GM19351 (cell line): ENCODE measurements around the gene MEGF11.

Experiments used
- ATAC-seq: cut with Tn5 transposase; IDR thresholded peaks from one replicate; pipeline ENCODE4 v1.9.1; 2021; ENCODE audit warnings: mild to moderate bottlenecking, moderate library complexity; ENCODE audit not compliant: unreplicated experiment

MEGF11 gene

GRCh38 chr15:66221126-66221525 is 32.4 kb downstream of the MEGF11 start:
- ATAC-seq: no peak

DNA sequence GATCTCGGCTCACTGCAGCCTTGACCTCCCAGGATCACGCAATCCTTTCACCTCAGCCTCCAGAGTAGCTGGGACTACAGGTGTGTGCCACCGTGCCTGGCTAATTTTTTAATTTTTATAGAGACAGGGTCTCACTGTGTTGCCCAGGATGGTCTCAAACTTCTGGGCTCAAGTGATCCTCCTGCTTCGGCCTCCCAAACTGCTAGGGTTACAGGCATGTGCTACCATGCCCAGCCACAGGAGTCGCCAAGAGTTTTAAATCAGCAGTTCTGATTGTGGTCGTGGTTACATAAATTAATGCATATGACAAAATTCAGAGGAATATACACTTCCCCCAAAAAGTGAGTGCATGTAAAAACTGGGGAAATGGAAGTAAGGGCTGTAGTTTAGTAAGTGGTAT is 32.9 kb downstream of the MEGF11 start:
- no peak for ATAC-seq

- no peak for ATAC-seq
Observed at GRCh38 chr15:66219339-66219738, 34.2 kb downstream of the MEGF11 start.

DNA sequence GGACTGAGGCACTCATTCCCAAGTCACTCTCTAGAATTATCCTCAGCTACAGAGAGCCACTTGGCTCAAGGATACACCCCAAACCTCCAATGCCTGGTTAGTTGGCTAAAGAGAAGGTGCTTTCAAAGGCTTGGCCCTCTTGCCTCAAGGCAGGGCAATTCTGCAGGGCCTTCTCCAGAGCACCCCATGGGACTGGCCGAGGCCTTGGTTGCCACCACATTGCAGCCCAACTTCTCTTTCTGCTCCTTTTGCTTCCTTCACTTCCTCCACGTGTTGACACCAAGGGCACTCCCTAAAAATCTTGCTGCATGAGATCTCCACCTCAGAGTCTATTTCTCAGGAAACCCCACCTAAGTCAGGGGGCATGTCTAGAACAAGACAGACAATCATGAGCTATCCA is 36.7 kb downstream of the MEGF11 start:
- ATAC-seq: no peak

- ATAC-seq: no peak
Observed at GRCh38 chr15:66215811-66216210, 37.7 kb downstream of the MEGF11 start.

- no peak for ATAC-seq
Observed at GRCh38 chr15:66214246-66214645, 39.3 kb downstream of the MEGF11 start.

GRCh38 chr15:66212563-66212921 is 41.0 kb downstream of the MEGF11 start:
- no peak for ATAC-seq

DNA sequence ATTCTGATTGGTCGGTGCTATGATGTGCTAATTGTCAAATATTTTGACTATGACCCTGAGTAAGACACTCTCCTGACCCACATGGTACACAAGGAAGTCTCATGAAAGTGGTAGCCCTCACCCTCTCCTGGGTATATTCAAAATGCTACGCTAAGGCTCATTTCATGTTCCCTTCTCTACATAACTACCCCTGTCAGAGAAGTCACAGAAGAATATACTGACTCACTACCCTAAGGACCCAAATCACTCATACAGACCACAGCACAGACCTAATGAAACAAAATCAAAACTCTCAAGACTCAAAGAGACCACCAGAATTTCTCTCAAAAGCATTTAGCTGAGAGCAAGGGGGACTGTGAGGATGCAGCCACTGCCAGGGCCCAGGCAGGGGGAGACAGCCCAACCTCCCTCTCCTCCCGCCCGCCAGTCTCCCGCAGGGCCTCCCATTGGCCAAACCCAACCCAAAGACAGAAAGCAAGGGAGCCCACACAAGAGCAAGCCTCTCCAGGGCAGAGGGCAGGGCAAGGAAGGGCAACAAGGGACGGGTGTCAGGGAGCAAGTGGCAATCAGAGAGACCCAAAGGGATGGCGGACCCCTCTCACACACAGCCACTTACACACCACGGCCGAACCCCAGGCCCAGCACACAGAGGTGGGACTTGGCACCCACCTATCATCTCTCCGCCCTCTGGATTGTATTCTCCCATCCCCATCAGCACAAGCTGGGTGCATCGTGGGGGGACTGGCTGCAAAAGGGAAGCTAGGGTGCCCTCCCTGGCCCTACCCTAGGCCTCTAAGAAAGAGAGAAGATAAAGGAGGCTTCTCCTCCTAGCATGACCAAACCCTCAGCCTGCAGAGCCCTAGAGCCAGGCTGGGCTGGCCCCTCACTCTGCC is 41.6 kb downstream of the MEGF11 start:
- no peak for ATAC-seq

DNA sequence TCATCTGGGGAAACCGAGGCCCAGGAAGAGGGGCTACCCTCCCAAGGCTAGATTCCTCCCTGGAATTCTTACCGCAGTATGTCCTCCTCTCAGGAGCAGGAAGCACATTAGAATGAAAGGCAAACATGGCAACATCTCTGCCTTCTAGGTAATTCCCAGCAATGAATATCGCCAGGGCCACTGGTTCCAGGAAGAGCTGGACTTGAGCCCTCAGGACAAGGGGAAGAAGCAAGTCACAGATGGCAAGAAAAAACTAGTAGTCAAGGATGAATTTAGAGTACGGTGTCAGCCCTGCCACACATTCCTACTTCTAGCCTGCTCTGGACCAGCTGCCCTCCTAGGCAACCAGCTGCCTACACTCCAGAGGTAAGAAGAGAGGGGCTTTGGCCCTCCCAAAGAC is 42.9 kb downstream of the MEGF11 start:
- ATAC-seq: no peak

- ATAC-seq: no peak
Observed at GRCh38 chr15:66198757-66199156, 54.8 kb downstream of the MEGF11 start.

GRCh38 chr15:66196602-66197001 is 56.9 kb downstream of the MEGF11 start:
- no peak for ATAC-seq

DNA sequence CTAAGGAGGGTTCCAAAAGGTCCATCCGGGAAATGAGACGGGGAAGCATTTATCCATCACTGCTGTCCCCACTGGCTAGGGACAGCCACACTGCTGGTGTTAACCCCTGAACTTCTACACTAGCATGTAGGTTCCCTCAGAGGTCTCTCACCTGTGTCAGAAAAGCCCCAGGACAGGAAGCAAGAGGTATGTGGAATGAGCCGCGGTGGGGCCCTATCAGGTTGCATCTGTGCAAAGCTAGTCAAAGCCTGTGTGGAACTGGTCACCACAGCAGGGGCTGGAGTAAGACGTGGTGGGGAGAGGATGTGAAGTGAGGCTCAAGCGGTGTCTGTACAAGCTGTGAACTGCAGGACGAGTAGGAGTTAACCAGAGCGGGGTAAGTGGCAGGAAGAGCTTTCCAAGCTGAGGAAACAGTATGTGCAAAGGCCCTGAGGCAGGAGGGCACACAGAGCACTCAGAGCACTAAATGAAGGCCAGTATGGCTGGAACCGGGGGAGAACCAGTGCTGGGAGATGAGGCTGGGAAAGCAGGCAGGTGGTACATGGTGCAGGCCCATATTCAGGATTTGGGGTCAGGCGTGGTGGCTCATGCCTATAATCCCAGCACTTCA is 57.8 kb downstream of the MEGF11 start:
- no peak for ATAC-seq

DNA sequence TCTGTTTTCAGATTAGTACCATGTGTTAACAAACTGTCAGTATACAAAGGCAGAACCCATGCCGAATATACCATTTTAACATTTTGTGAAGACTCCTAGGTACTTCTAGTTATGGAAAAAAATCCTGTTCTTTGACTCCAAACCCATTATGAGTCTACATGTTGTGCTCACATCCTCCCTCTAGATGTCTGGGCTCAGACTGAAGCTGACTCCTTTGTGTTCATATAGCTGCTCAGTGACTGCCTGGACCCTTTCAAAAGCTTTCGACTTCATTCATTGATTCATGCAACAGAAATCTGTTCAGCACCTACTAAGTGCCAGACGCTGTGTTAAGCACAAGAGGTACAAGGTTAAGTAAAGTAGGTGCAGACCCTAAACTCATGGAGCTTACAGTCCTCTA is 60.5 kb downstream of the MEGF11 start:
- ATAC-seq: no peak

- no peak for ATAC-seq
Observed at GRCh38 chr15:66190746-66191145, 62.8 kb downstream of the MEGF11 start.

GRCh38 chr15:66189291-66189690 is 64.3 kb downstream of the MEGF11 start:
- ATAC-seq: no peak

DNA sequence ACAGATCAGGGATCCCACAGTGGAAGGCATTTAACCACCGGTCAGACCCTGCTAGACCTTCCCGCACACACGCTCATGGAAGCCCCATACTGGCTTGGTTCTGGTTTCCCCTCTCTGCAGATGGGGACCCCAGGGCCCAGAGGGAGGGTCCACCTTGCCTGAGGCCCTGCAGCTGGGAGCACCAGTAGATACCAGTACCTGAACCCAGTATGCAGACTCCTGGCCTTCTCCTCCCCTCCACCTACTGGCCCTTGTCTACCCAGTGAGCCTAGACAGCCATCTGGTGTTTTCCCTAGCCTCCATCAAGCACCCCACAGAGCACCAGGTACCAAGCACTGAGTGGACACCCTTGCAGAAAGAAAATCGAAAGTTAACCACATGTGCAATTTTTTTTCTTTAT is 65.1 kb downstream of the MEGF11 start:
- no peak for ATAC-seq

DNA sequence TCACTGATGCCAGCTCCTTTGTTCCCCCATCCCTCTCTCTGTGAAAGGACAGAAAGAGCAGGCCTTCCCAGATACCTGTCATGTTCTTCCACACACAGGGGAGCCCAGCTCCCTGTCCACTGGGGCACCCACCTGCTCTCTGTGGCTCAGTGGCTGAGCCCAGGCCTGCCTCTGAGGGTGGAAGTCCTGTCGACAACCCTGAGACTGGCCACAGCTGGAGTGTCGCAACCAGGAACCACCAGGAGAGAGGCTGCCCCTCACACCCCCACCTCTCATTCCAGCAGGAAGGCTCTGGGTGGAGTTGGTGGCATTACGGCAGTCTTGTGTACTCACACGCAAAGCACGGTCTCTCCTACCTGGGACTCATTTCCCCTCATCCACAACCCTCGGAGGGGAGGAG is 66.3 kb downstream of the MEGF11 start:
- no peak for ATAC-seq

DNA sequence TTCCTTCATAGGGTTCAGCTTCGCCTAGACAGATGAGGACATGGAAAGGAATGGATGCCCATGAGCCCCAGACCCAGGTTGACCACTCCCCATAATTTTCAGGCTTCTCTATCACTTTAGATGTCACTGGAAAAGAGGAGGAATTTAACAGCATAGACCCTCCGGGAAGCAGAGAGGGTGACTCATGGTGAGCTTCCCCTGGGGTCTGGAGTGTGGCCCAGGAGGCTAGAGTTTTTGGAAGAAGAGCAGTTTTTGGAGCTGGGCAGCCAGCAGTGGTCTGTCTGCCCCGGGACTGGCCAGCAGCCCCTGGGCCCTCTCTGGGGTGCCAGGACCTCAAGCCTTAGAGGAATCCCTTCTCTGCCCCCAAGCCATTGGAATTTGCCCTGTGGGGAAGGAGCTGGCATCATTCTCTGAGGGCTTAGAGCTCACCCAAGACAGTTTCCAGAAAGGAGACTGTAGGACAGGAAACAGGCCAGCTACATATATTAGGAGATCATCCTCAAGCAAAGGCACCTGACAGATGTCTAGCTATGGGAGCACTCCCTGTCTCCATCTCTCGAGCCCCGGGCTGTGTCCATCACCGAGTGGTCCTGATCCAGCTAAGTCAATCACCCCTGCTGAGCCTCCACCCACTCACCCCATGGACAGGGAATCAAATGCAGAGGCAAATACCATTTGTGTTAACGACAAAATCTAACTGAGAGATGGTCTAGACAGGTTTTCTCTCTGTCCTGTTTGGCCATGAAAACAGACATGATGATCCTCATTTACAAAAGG is 67.3 kb downstream of the MEGF11 start:
- no peak for ATAC-seq

DNA sequence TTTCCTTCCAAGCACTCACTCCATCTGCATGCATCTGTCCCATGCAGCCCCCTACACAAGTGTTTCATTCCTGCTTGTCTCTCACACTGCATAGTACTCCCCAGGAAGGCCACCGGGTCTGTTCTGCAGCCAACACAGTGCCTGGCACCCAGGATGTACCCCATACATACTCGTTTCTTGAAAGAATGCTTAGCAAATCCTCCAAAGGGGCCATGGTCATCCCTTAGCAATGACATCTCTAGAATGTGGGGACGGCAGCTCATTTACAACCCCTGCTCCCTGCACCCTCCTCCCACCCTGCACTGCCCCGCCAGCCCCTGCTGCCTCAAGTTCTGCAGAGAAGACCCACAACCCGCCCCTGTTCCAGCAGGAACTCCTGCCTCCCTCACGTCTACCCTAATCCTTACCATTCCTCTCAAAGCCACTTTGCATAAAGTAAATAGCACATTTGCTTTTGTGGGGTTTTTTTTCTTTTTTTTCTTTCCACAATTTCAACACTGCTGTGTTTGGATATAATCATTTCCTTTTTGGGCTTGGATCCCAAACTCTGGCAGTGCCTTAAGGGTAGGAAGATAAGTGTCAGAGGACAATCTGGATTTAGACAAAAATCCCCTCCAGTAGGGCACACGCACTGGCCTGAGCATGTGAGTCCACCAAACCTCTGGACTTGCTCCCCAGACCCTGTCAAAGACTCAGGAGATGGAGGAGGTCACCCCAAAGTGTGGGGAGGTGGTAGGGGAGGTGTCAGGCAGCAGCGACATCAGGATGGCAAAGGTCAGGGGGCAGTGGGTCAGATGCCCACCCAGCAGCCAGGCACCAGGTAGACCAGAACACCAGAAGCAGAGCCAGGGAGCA is 68.4 kb downstream of the MEGF11 start:
- no peak for ATAC-seq

GRCh38 chr15:66184492-66184891 is 69.1 kb downstream of the MEGF11 start:
- ATAC-seq: no peak

DNA sequence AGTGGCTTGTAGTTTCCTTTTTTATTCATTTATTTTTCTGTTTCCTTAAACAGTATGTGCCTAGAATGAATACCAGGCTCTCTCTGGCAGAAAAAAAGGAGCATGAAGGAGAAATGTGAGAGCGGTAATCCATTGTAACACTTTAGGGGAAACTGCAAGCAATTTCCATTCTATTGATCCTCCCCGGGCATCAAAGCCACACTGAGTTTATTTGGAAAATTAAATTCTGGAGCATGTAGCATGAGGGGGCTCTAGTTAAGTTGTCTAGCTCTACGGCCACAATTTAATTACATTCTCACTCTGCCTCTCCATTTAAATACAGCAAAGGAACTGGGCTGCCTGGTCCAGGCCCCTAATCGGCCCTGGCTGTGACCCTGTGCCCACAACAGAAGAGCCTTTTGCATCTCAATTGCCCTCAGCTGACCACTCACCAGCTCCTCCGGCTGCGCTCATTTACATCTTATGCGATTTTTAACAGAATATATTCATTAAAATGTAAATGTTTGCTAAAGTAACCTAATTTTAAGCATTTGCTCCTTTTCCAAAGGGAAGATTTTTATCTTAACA is 72.9 kb downstream of the MEGF11 start:
- no peak for ATAC-seq
